ENCODE measurements around the gene JOSD1. TPM values are rescaled to one million over a fixed set of nuclear protein-coding genes. Genes with fewer than 3 reads are reported as not detected.
A peak's percentile ranks its signal among the peaks of the same experiment; 100 is the strongest.

The JOSD1 gene
- total RNA-seq (32.0 TPM), polyA plus RNA-seq (ENCODE audit: insufficient read depth in 1 of 8, insufficient read length in 8 of 8, low replicate concordance in 1 of 8) (10 to 100 TPM; 32.0 to 51.7 (median 38.4) TPM)
- long read RNA-seq, donor 1, partial matches to known transcripts, result 5 of 8 reads
- long read RNA-seq, donor 1, other reads (novel, unspliced or antisense), result 0 of 8 reads
- long read RNA-seq, donor 2, partial matches to known transcripts, result 0 of 1 reads
- long read RNA-seq, donor 2, other reads (novel, unspliced or antisense), result 0 of 1 reads
- long read RNA-seq, donor 3, partial matches to known transcripts, result 0 of 6 reads
- long read RNA-seq, donor 3, other reads (novel, unspliced or antisense), result 0 of 6 reads
- long read RNA-seq, donor 4, transcript JOSD1-201 (4 exons, 3,648 nt), result major isoform, 6 of 6 reads
- long read RNA-seq, donor 4, partial matches to known transcripts, result 0 of 6 reads
- long read RNA-seq, donor 4, other reads (novel, unspliced or antisense), result 0 of 6 reads
- long read RNA-seq, donor 5, transcript JOSD1-201 (4 exons, 3,648 nt), result major isoform, 8 of 20 reads
- long read RNA-seq, donor 5, partial matches to known transcripts, result 9 of 20 reads
- long read RNA-seq, donor 5, other reads (novel, unspliced or antisense), result 0 of 20 reads
- long read RNA-seq, donor 6, partial matches to known transcripts, result 0 of 3 reads
- long read RNA-seq, donor 6, other reads (novel, unspliced or antisense), result 0 of 3 reads
- long read RNA-seq, donor 7, partial matches to known transcripts, result 0 of 5 reads
- long read RNA-seq, donor 7, other reads (novel, unspliced or antisense), result 0 of 5 reads
- long read RNA-seq, donor 8, transcript JOSD1-201 (4 exons, 3,648 nt), result major isoform, 6 of 12 reads
- long read RNA-seq, donor 8, partial matches to known transcripts, result 0 of 12 reads
- long read RNA-seq, donor 8, other reads (novel, unspliced or antisense), result 0 of 12 reads
- long read RNA-seq, donor 9, partial matches to known transcripts, result 0 of 3 reads
- long read RNA-seq, donor 9, other reads (novel, unspliced or antisense), result 0 of 3 reads
- long read RNA-seq, donor 10, partial matches to known transcripts, result 0 of 4 reads
- long read RNA-seq, donor 10, other reads (novel, unspliced or antisense), result 0 of 4 reads
- long read RNA-seq, donor 11, result 0 reads

GRCh38 chr22:38700789-38701628, at the start of gene JOSD1:
Gene JOSD1 (minus strand): TSS chr22:38700943. CDS start chr22:38699987, 956 bp downstream.
- under 1% methylated on average over 75 of the region's 94 CpGs for WGBS (ENCODE audit: insufficient coverage)
- no peaks in the 10 kb centered on the region for H3K9me3 ChIP-seq (replicated peaks; ENCODE audit: control insufficient read depth, low read depth, low read length)
- H3K27ac ChIP-seq (ENCODE audit: low read length), result peak within 1 kb of the TSS; percentile 89
- H3K4me1 ChIP-seq (ENCODE audit: control insufficient read depth, insufficient read depth, low read length), result peaks cover 39% of the 10 kb centered on the region
- peak within 1 kb of the TSS; percentile 79 for H3K4me3 ChIP-seq (ENCODE audit: low read length)
- peak; percentile 97 for DNase-seq
- no peaks in the 10 kb centered on the region for H3K27me3 ChIP-seq (ENCODE audit: control insufficient read depth, insufficient read depth, low read length)
- peaks cover 28% of the 10 kb centered on the region for H3K36me3 ChIP-seq (ENCODE audit: control insufficient read depth, insufficient read depth, low read length)

GRCh38 chr22:38750104-38750503, 49.4 kb upstream of the JOSD1 start:
- peaks cover 53% of the 10 kb centered on the region for H3K4me1 ChIP-seq (ENCODE audit: control insufficient read depth, insufficient read depth, low read length)
- DNase-seq, result no peak
- WGBS (ENCODE audit: insufficient coverage), result 94% methylated on average over 12 of the region's 14 CpGs
- H3K4me3 ChIP-seq (ENCODE audit: low read length), result no peak overlapping the region
- H3K27ac ChIP-seq (ENCODE audit: low read length), result no peak overlapping the region
- H3K27me3 ChIP-seq (ENCODE audit: control insufficient read depth, insufficient read depth, low read length), result no peaks in the 10 kb centered on the region
- H3K36me3 ChIP-seq (ENCODE audit: control insufficient read depth, insufficient read depth, low read length), result peaks cover 76% of the 10 kb centered on the region
- H3K9me3 ChIP-seq (replicated peaks; ENCODE audit: control insufficient read depth, low read depth, low read length), result no peaks in the 10 kb centered on the region

GRCh38 chr22:38748487-38749136, 47.9 kb upstream of the JOSD1 start:
- Histone ChIP-seq H3K4me1 (ENCODE audit: control insufficient read depth, insufficient read depth, low read length) (peaks cover 43% of the 10 kb centered on the region), H3K27me3 (ENCODE audit: control insufficient read depth, insufficient read depth, low read length) (no peaks in the 10 kb centered on the region), H3K36me3 (ENCODE audit: control insufficient read depth, insufficient read depth, low read length) (peaks cover 85% of the 10 kb centered on the region), H3K9me3 (replicated peaks; ENCODE audit: control insufficient read depth, low read depth, low read length) (no peaks in the 10 kb centered on the region), H3K27ac (ENCODE audit: low read length) (no peak overlapping the region), H3K4me3 (ENCODE audit: low read length) (no peak overlapping the region)
- no peak for DNase-seq
- WGBS (ENCODE audit: insufficient coverage), result 77% methylated on average over 9 of the region's 14 CpGs

GRCh38 chr22:38745676-38746460, 45.1 kb upstream of the JOSD1 start:
- no peak for DNase-seq

GRCh38 chr22:38744981-38745380, 44.2 kb upstream of the JOSD1 start:
- H3K4me3 ChIP-seq (ENCODE audit: low read length), result no peak overlapping the region
- peaks cover 13% of the 10 kb centered on the region for H3K4me1 ChIP-seq (ENCODE audit: control insufficient read depth, insufficient read depth, low read length)
- DNase-seq, result peak; percentile 39
- H3K9me3 ChIP-seq (replicated peaks; ENCODE audit: control insufficient read depth, low read depth, low read length), result no peaks in the 10 kb centered on the region
- WGBS (ENCODE audit: insufficient coverage), result 85% methylated on average over 4 of the region's 6 CpGs
- H3K36me3 ChIP-seq (ENCODE audit: control insufficient read depth, insufficient read depth, low read length), result peaks cover 89% of the 10 kb centered on the region
- H3K27ac ChIP-seq (ENCODE audit: low read length), result no peak overlapping the region
- H3K27me3 ChIP-seq (ENCODE audit: control insufficient read depth, insufficient read depth, low read length), result no peaks in the 10 kb centered on the region

More at GRCh38 chr22:38745676-38746460, 45.1 kb upstream of the JOSD1 start:
- Histone ChIP-seq H3K27ac (ENCODE audit: low read length) (no peak overlapping the region), H3K36me3 (ENCODE audit: control insufficient read depth, insufficient read depth, low read length) (peaks cover 89% of the 10 kb centered on the region), H3K4me3 (ENCODE audit: low read length) (no peak overlapping the region), H3K27me3 (ENCODE audit: control insufficient read depth, insufficient read depth, low read length) (no peaks in the 10 kb centered on the region), H3K9me3 (replicated peaks; ENCODE audit: control insufficient read depth, low read depth, low read length) (no peaks in the 10 kb centered on the region), H3K4me1 (ENCODE audit: control insufficient read depth, insufficient read depth, low read length) (peaks cover 22% of the 10 kb centered on the region)
- WGBS (ENCODE audit: insufficient coverage), result 93% methylated on average over 10 of the region's 14 CpGs

- WGBS (ENCODE audit: insufficient coverage), result 91% methylated on average over 24 of the region's 25 CpGs
- no peak for DNase-seq
- Histone ChIP-seq H3K4me3 (ENCODE audit: low read length) (no peak overlapping the region), H3K27me3 (ENCODE audit: control insufficient read depth, insufficient read depth, low read length) (no peaks in the 10 kb centered on the region), H3K4me1 (ENCODE audit: control insufficient read depth, insufficient read depth, low read length) (peaks cover 11% of the 10 kb centered on the region), H3K27ac (ENCODE audit: low read length) (no peak overlapping the region), H3K36me3 (ENCODE audit: control insufficient read depth, insufficient read depth, low read length) (peaks cover 90% of the 10 kb centered on the region), H3K9me3 (replicated peaks; ENCODE audit: control insufficient read depth, low read depth, low read length) (no peaks in the 10 kb centered on the region)
Measured at GRCh38 chr22:38742176-38742942, 41.6 kb upstream of the JOSD1 start.

GRCh38 chr22:38741576-38741975, 40.8 kb upstream of the JOSD1 start:
- Histone ChIP-seq H3K36me3 (ENCODE audit: control insufficient read depth, insufficient read depth, low read length) (peaks cover 92% of the 10 kb centered on the region), H3K4me1 (ENCODE audit: control insufficient read depth, insufficient read depth, low read length) (peaks cover 11% of the 10 kb centered on the region), H3K4me3 (ENCODE audit: low read length) (no peak overlapping the region), H3K27ac (ENCODE audit: low read length) (no peak overlapping the region), H3K9me3 (replicated peaks; ENCODE audit: control insufficient read depth, low read depth, low read length) (no peaks in the 10 kb centered on the region), H3K27me3 (ENCODE audit: control insufficient read depth, insufficient read depth, low read length) (no peaks in the 10 kb centered on the region)
- no peak for DNase-seq
- WGBS (ENCODE audit: insufficient coverage), result 95% methylated on average over 4 of the region's 10 CpGs

- Histone ChIP-seq H3K4me1 (ENCODE audit: control insufficient read depth, insufficient read depth, low read length) (peaks cover 11% of the 10 kb centered on the region), H3K27ac (ENCODE audit: low read length) (no peak overlapping the region), H3K36me3 (ENCODE audit: control insufficient read depth, insufficient read depth, low read length) (peaks cover 93% of the 10 kb centered on the region), H3K4me3 (ENCODE audit: low read length) (no peak overlapping the region), H3K9me3 (replicated peaks; ENCODE audit: control insufficient read depth, low read depth, low read length) (no peaks in the 10 kb centered on the region), H3K27me3 (ENCODE audit: control insufficient read depth, insufficient read depth, low read length) (no peaks in the 10 kb centered on the region)
- WGBS (ENCODE audit: insufficient coverage), result 93% methylated on average over 8 of the region's 9 CpGs
- DNase-seq, result no peak
Measured at GRCh38 chr22:38741166-38741565, 40.4 kb upstream of the JOSD1 start.
